ENCODE results near the gene ACACA. TPM values are rescaled to one million over a fixed set of nuclear protein-coding genes. Genes with fewer than 3 reads are reported as not detected.
A peak's percentile ranks its signal among the peaks of the same experiment; 100 is the strongest.

ACACA gene
- total RNA-seq, 2 experiments from 2014 or later = 58.9 to 64.0 TPM

- Mint-ChIP-seq H3K4me3 (peak overlapping the region; percentile 17), H3K36me3 (ENCODE audit: low read depth) (no peaks in the 10 kb centered on the region), H3K27ac (no peak overlapping the region), H3K4me1 (ENCODE audit: low read depth) (peaks cover 18% of the 10 kb centered on the region), H3K9me3 (ENCODE audit: insufficient read depth) (no peaks in the 10 kb centered on the region), H3K27me3 (ENCODE audit: low read depth) (no peaks in the 10 kb centered on the region)
- ChIA-PET POLR2A (no interaction called here), CTCF (interaction anchor here (0.9 to 7.0 kb wide), 5 partner anchors 8 to 46 kb away, joined by 3 to 85 read pairs (median 4); partner anchors contain the start of gene C17orf78)
- ATAC-seq (no peak), DNase-seq (no peak)
These were observed 14.5 kb downstream of the ACACA start for GRCh38 chr17:37392024-37392590.

GRCh38 chr17:37391146-37391545, 15.5 kb downstream of the ACACA start:
- Mint-ChIP-seq H3K4me1 (ENCODE audit: low read depth) (peaks cover 18% of the 10 kb centered on the region), H3K36me3 (ENCODE audit: low read depth) (no peaks in the 10 kb centered on the region), H3K4me3 (no peak overlapping the region), H3K9me3 (ENCODE audit: insufficient read depth) (no peaks in the 10 kb centered on the region), H3K27ac (no peak overlapping the region), H3K27me3 (ENCODE audit: low read depth) (no peaks in the 10 kb centered on the region)
- CTCF ChIA-PET = interaction anchor here (1.3 to 7.0 kb wide), 2 partner anchors 16 to 39 kb away, joined by 4 to 85 read pairs; partner anchors contain the start of gene C17orf78
- DNase-seq (no peak), ATAC-seq (no peak)
- POLR2A ChIA-PET = no interaction called here

GRCh38 chr17:37389160-37389559, 17.5 kb downstream of the ACACA start:
- DNase-seq = no peak
- no peak overlapping the region for H3K27ac Mint-ChIP-seq
- H3K9me3 Mint-ChIP-seq (ENCODE audit: insufficient read depth) = no peaks in the 10 kb centered on the region
- H3K27me3 Mint-ChIP-seq (ENCODE audit: low read depth) = no peaks in the 10 kb centered on the region
- no peak overlapping the region for H3K4me3 Mint-ChIP-seq
- no peak for ATAC-seq
- no peaks in the 10 kb centered on the region for H3K36me3 Mint-ChIP-seq (ENCODE audit: low read depth)
- POLR2A ChIA-PET = no interaction called here
- peaks cover 18% of the 10 kb centered on the region for H3K4me1 Mint-ChIP-seq (ENCODE audit: low read depth)
- CTCF ChIA-PET = interaction anchor here (1.7 kb wide), 1 partner anchor 16 kb away, joined by 6 read pairs; no protein-coding TSS in a partner anchor

GRCh38 chr17:37388266-37388665, 18.4 kb downstream of the ACACA start:
- H3K4me1 Mint-ChIP-seq (ENCODE audit: low read depth) = peaks cover 16% of the 10 kb centered on the region
- ChIA-PET POLR2A (no interaction called here), CTCF (interaction anchor here (1.7 kb wide), 1 partner anchor 15 kb away, joined by 6 read pairs; no protein-coding TSS in a partner anchor)
- no peaks in the 10 kb centered on the region for H3K9me3 Mint-ChIP-seq (ENCODE audit: insufficient read depth)
- no peak overlapping the region for H3K27ac Mint-ChIP-seq
- no peaks in the 10 kb centered on the region for H3K36me3 Mint-ChIP-seq (ENCODE audit: low read depth)
- no peak for DNase-seq
- no peaks in the 10 kb centered on the region for H3K27me3 Mint-ChIP-seq (ENCODE audit: low read depth)
- no peak for ATAC-seq
- no peak overlapping the region for H3K4me3 Mint-ChIP-seq

GRCh38 chr17:37386462-37386861, 20.2 kb downstream of the ACACA start:
- Mint-ChIP-seq H3K4me3 (no peak overlapping the region), H3K27ac (no peak overlapping the region), H3K27me3 (ENCODE audit: low read depth) (no peaks in the 10 kb centered on the region), H3K4me1 (ENCODE audit: low read depth) (peaks cover under 1% of the 10 kb centered on the region), H3K9me3 (ENCODE audit: insufficient read depth) (no peaks in the 10 kb centered on the region), H3K36me3 (ENCODE audit: low read depth) (no peaks in the 10 kb centered on the region)
- no peak for DNase-seq
- ChIA-PET POLR2A (interaction anchor here (0.5 kb wide), 1 partner anchor 22 kb away, joined by 3 read pairs; no protein-coding TSS in a partner anchor), CTCF (interaction anchor here (1.3 to 2.1 kb wide), 3 partner anchors 11 to 13 kb away, joined by 5 to 19 read pairs (median 9); partner anchors contain the start of gene C17orf78)
- no peak for ATAC-seq

GRCh38 chr17:37385474-37385990, 21.1 kb downstream of the ACACA start:
- Mint-ChIP-seq H3K4me3 (no peak overlapping the region), H3K27me3 (ENCODE audit: low read depth) (no peaks in the 10 kb centered on the region), H3K27ac (no peak overlapping the region), H3K9me3 (ENCODE audit: insufficient read depth) (no peaks in the 10 kb centered on the region), H3K4me1 (ENCODE audit: low read depth) (no peaks in the 10 kb centered on the region), H3K36me3 (ENCODE audit: low read depth) (no peaks in the 10 kb centered on the region)
- POLR2A ChIA-PET = interaction anchor here (0.5 kb wide), 1 partner anchor 21 kb away, joined by 3 read pairs; no protein-coding TSS in a partner anchor
- CTCF ChIA-PET = interaction anchor here (1.3 to 2.1 kb wide), 3 partner anchors 10 to 12 kb away, joined by 5 to 19 read pairs (median 9); partner anchors contain the start of gene C17orf78
- no peak for DNase-seq
- ATAC-seq = no peak

GRCh38 chr17:37384560-37385149, 22.0 kb downstream of the ACACA start:
- CTCF ChIA-PET = interaction anchor here (1.8 to 2.1 kb wide), 2 partner anchors 11 to 13 kb away, joined by 9 to 19 read pairs; no protein-coding TSS in a partner anchor
- Mint-ChIP-seq H3K27ac (no peak overlapping the region), H3K4me3 (no peak overlapping the region), H3K36me3 (ENCODE audit: low read depth) (no peaks in the 10 kb centered on the region), H3K4me1 (ENCODE audit: low read depth) (no peaks in the 10 kb centered on the region), H3K9me3 (ENCODE audit: insufficient read depth) (no peaks in the 10 kb centered on the region), H3K27me3 (ENCODE audit: low read depth) (no peaks in the 10 kb centered on the region)
- ATAC-seq = no peak
- no peak for DNase-seq
- POLR2A ChIA-PET = no interaction called here

- H3K4me1 Mint-ChIP-seq (ENCODE audit: low read depth) = no peaks in the 10 kb centered on the region
- ChIA-PET CTCF (no interaction called here), POLR2A (no interaction called here)
- no peaks in the 10 kb centered on the region for H3K36me3 Mint-ChIP-seq (ENCODE audit: low read depth)
- ATAC-seq = no peak
- no peaks in the 10 kb centered on the region for H3K27me3 Mint-ChIP-seq (ENCODE audit: low read depth)
- DNase-seq = no peak
- no peak overlapping the region for H3K4me3 Mint-ChIP-seq
- H3K9me3 Mint-ChIP-seq (ENCODE audit: insufficient read depth) = no peaks in the 10 kb centered on the region
- H3K27ac Mint-ChIP-seq = no peak overlapping the region
These were observed 24.6 kb downstream of the ACACA start for GRCh38 chr17:37382056-37382455.

GRCh38 chr17:37375706-37376105, 30.9 kb downstream of the ACACA start, which contains the start of gene C17orf78:
Gene C17orf78 (plus strand): TSS chr17:37375985. CDS start chr17:37376093, 108 bp downstream.
- peaks cover 12% of the 10 kb centered on the region for H3K4me1 Mint-ChIP-seq (ENCODE audit: low read depth)
- H3K4me3 Mint-ChIP-seq = no peak within 1 kb of the TSS
- no peak for DNase-seq
- H3K27ac Mint-ChIP-seq = no peak within 1 kb of the TSS
- H3K27me3 Mint-ChIP-seq (ENCODE audit: low read depth) = no peaks in the 10 kb centered on the region
- H3K36me3 Mint-ChIP-seq (ENCODE audit: low read depth) = no peaks in the 10 kb centered on the region
- H3K9me3 Mint-ChIP-seq (ENCODE audit: insufficient read depth) = no peaks in the 10 kb centered on the region
- ChIA-PET CTCF (interaction anchor here (0.7 to 4.2 kb wide), 5 partner anchors 10 to 532 kb away, joined by 3 to 85 read pairs (median 5); no protein-coding TSS in a partner anchor), POLR2A (no interaction called here)
- no peak for ATAC-seq

- DNase-seq (peak; percentile 84), ATAC-seq (peak; percentile 96)
- no peaks in the 10 kb centered on the region for H3K36me3 Mint-ChIP-seq (ENCODE audit: low read depth)
- no peaks in the 10 kb centered on the region for H3K27me3 Mint-ChIP-seq (ENCODE audit: low read depth)
- H3K9me3 Mint-ChIP-seq (ENCODE audit: insufficient read depth) = no peaks in the 10 kb centered on the region
- no peak overlapping the region for H3K4me3 Mint-ChIP-seq
- CTCF ChIA-PET = interaction anchor here (0.6 to 4.2 kb wide), 60 partner anchors 9 to 774 kb away, joined by 3 to 85 read pairs (median 4); partner anchors contain the start of gene MRM1
- no peak overlapping the region for H3K27ac Mint-ChIP-seq
- H3K4me1 Mint-ChIP-seq (ENCODE audit: low read depth) = peaks cover 12% of the 10 kb centered on the region
- POLR2A ChIA-PET = interaction anchor here (1.0 kb wide), 1 partner anchor 34 kb away, joined by 3 read pairs; no protein-coding TSS in a partner anchor
These were observed 33.0 kb downstream of the ACACA start for GRCh38 chr17:37373530-37374159.

- Mint-ChIP-seq H3K36me3 (ENCODE audit: low read depth) (no peaks in the 10 kb centered on the region), H3K4me3 (no peak overlapping the region), H3K27me3 (ENCODE audit: low read depth) (no peaks in the 10 kb centered on the region), H3K4me1 (ENCODE audit: low read depth) (peaks cover 10% of the 10 kb centered on the region), H3K27ac (no peak overlapping the region), H3K9me3 (ENCODE audit: insufficient read depth) (no peaks in the 10 kb centered on the region)
- ChIA-PET CTCF (no interaction called here), POLR2A (no interaction called here)
- DNase-seq = no peak
- ATAC-seq = no peak
These were observed 38.1 kb downstream of the ACACA start for GRCh38 chr17:37368577-37368976.
